Neural cell (in vitro differentiated cells): ENCODE results near the gene CRY2. TPM values are rescaled to one million over a fixed set of nuclear protein-coding genes. Genes with fewer than 3 reads are reported as not detected.

Source experiments
- H2AFZ ChIP-seq: fragments of 200-600, 300-800 bp; sonication (generic), shearing (Covaris generic); 2 replicates; pipeline ENCODE4 v1.6.0; 2014; ENCODE audit warnings: low read depth, mild to moderate bottlenecking, antibody characterized with exemption, low read length, moderate library complexity
- H3F3A ChIP-seq: fragments of 200-600 bp; shearing (Covaris generic); 2 replicates; pipeline ENCODE4 v1.6.1; 2016; ENCODE audit warnings: mild to moderate bottlenecking, moderate library complexity, mixed read lengths, antibody characterized with exemption, low read length; ENCODE audit not compliant: insufficient read depth, poor library complexity, severe bottlenecking
- H3K27ac ChIP-seq: fragments of 200-600, 300-800 bp; sonication (generic), shearing (Covaris generic); 2 replicates; pipeline ENCODE4 v1.5.1; 2014; ENCODE audit warnings: mild to moderate bottlenecking, low read length, moderate library complexity
- H3K27me3 ChIP-seq: fragments of 300-800, 200-600 bp; sonication (generic), shearing (Covaris generic); 2 replicates; pipeline ENCODE4 v1.6.0; 2014; ENCODE audit warnings: mild to moderate bottlenecking, low read depth, low read length, moderate library complexity; ENCODE audit not compliant: insufficient read depth
- H3K36me3 ChIP-seq: fragments of 300-800, 200-600 bp; sonication (generic), shearing (Covaris generic); 2 replicates; pipeline ENCODE4 v1.5.1; 2014; ENCODE audit warnings: mild to moderate bottlenecking, antibody characterized with exemption, low read length, moderate library complexity; ENCODE audit not compliant: insufficient read depth
- H3K4me2 ChIP-seq: fragments of 300-800, 200-600 bp; sonication (generic), shearing (Covaris generic); 2 replicates; pipeline ENCODE4 v1.6.0; 2014; ENCODE audit warnings: mild to moderate bottlenecking, low read length
- H3K4me3 ChIP-seq: fragments of 300-800, 200-600 bp; sonication (generic), shearing (Covaris generic); 2 replicates; pipeline ENCODE4 v1.5.1; 2014; ENCODE audit warnings: mild to moderate bottlenecking, low read length, moderate library complexity
- H3K79me2 ChIP-seq: fragments of 200-600 bp; shearing (Covaris generic); replicated peaks from 2 replicates; pipeline ENCODE4 v1.6.0; 2014; ENCODE audit warnings: mild to moderate bottlenecking, low read length, moderate library complexity; ENCODE audit not compliant: insufficient read depth
- H3K9ac ChIP-seq: fragments of 300-800, 200-600 bp; sonication (generic), shearing (Covaris generic); 2 replicates; pipeline ENCODE4 v1.6.1; 2016; ENCODE audit warnings: mild to moderate bottlenecking, low read length, mixed read lengths
- H3K9me2 ChIP-seq: fragments of 200-600 bp; shearing (Covaris generic); 2 replicates; pipeline ENCODE4 v1.6.1; 2016; ENCODE audit warnings: mild to moderate bottlenecking, low read length, mixed read lengths; ENCODE audit not compliant: insufficient read depth
- H3K9me3 ChIP-seq: fragments of 200-600, 300-800 bp; sonication (generic), shearing (Covaris generic); 2 replicates; pipeline ENCODE4 v1.6.1; 2016; ENCODE audit warnings: mild to moderate bottlenecking, mixed run types, low read length, moderate library complexity, mixed read lengths
- H4K20me1 ChIP-seq: fragments of 200-600 bp; shearing (Covaris generic); 2 replicates; pipeline ENCODE4 v1.6.1; 2016; ENCODE audit warnings: mild to moderate bottlenecking, mixed run types; ENCODE audit not compliant: insufficient read depth
- EP300 ChIP-seq: fragments of 450-650 bp; conservative IDR thresholded peaks from 2 replicates; pipeline ENCODE4 v1.6.1; 2014; ENCODE audit warnings: antibody characterized with exemption, mild to moderate bottlenecking, moderate library complexity; ENCODE audit not compliant: poor library complexity, severe bottlenecking
- EZH2 ChIP-seq: fragments of 200-600, 300-800 bp; shearing (Covaris generic), sonication (generic); IDR thresholded peaks from 2 replicates; pipeline ENCODE4 v1.6.1; 2014; ENCODE audit warnings: antibody characterized with exemption, low read length, borderline replicate concordance, mild to moderate bottlenecking; ENCODE audit not compliant: insufficient read depth, poor library complexity, severe bottlenecking
- MXI1 ChIP-seq: fragments of 450-650 bp; conservative IDR thresholded peaks from 2 replicates; pipeline ENCODE4 v1.6.1; 2014; ENCODE audit warnings: antibody characterized with exemption, mild to moderate bottlenecking; ENCODE audit not compliant: poor library complexity, severe bottlenecking
- POLR2AphosphoS5 ChIP-seq: IDR thresholded peaks from 2 replicates; pipeline ENCODE4 v1.6.1; 2012
- RAD21 ChIP-seq: fragments of 450-650 bp; conservative IDR thresholded peaks from 2 replicates; pipeline ENCODE4 v1.6.1; 2014; ENCODE audit warnings: antibody characterized with exemption, mild to moderate bottlenecking, moderate library complexity
- REST ChIP-seq: IDR thresholded peaks from 2 replicates; pipeline ENCODE4 v1.6.1; 2012; ENCODE audit warnings: borderline replicate concordance
- SMC3 ChIP-seq: fragments of 450-650 bp; conservative IDR thresholded peaks from 2 replicates; pipeline ENCODE4 v1.6.1; 2014; ENCODE audit warnings: antibody characterized with exemption, mild to moderate bottlenecking, moderate library complexity; ENCODE audit not compliant: poor library complexity
- TAF1 ChIP-seq: IDR thresholded peaks from 2 replicates; pipeline ENCODE4 v1.6.1; 2012; ENCODE audit warnings: low read depth
- polyA plus RNA-seq: library from polyadenylated mRNA; depleted of rRNA; stranded (reverse); fragments of >200 nt; gene quantifications from 2 replicates; pipeline ENCODE4 v1.2.3, GENCODE V29; 2014
- TF ChIP-seq, protein P1 (sequence below): fragments of 450-650 bp; IDR thresholded peaks from 2 replicates; pipeline ENCODE4 v1.5.1; 2014; ENCODE audit warnings: antibody characterized with exemption, mild to moderate bottlenecking, moderate library complexity; ENCODE audit not compliant: poor library complexity, severe bottlenecking

CRY2 gene
- polyA plus RNA-seq, 1 donor from 2014 or later = 27.8 TPM

DNA sequence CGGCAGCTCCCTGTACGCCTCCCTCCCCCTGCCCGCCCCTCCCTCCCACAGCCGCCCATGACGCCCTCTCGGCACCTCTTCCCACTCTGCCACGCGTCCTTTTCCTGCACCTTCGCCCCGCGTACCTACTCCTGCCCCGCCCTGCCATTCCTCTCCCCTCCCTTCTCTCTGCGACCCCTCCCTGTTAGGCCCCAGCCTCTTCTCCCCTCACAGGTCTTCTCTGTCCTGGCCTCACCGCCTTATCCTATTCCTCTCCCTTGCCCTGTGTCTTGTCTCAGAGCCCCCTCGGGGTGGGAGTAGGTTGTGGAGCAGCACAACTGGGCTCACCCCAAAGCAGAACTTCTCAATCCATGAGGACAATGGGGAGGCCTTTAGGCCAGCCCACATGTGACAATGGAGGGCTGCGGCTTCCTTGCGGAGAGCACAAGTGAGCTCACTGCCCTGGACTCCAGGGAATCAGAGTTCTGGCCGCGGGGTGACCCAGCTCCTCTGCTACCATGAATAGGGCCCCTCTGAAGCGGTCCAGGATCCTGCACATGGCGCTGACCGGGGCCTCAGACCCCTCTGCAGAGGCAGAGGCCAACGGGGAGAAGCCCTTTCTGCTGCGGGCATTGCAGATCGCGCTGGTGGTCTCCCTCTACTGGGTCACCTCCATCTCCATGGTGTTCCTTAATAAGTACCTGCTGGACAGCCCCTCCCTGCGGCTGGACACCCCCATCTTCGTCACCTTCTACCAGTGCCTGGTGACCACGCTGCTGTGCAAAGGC lies 41.8 kb upstream of the CRY2 start:
- Histone ChIP-seq H3K9me2 (no peaks in the 10 kb centered on the region), H3K4me3 (peak overlapping the region; percentile 73), H3K79me2 (peaks cover 14% of the 10 kb centered on the region), H3K4me2 (peak overlapping the region; percentile 99), H3F3A (no peaks in the 10 kb centered on the region), H3K36me3 (peaks cover under 1% of the 10 kb centered on the region), H2AFZ (peak overlapping the region; percentile 90), H3K9ac (peak overlapping the region; percentile 85), H3K9me3 (no peaks in the 10 kb centered on the region), H3K27me3 (peaks cover 24% of the 10 kb centered on the region), H4K20me1 (no peaks in the 10 kb centered on the region), H3K27ac (peak overlapping the region; percentile 58)
- peak; percentile 24 for TF ChIP-seq MXI1
- TF ChIP-seq TAF1 = no peak

GRCh38 chr11:45806072-45806933 lies 41.0 kb upstream of the CRY2 start:
- peak overlapping the region; percentile 85 for H3K9ac ChIP-seq
- no peak overlapping the region for H2AFZ ChIP-seq
- no peaks in the 10 kb centered on the region for H4K20me1 ChIP-seq
- no peaks in the 10 kb centered on the region for H3K9me3 ChIP-seq
- peaks cover 14% of the 10 kb centered on the region for H3K79me2 ChIP-seq
- peaks cover 7% of the 10 kb centered on the region for H3K36me3 ChIP-seq
- H3K4me2 ChIP-seq = peak overlapping the region; percentile 99
- H3K27ac ChIP-seq = no peak overlapping the region
- H3K9me2 ChIP-seq = no peaks in the 10 kb centered on the region
- no peak for TF ChIP-seq SMC3
- TF ChIP-seq, protein P1, sequence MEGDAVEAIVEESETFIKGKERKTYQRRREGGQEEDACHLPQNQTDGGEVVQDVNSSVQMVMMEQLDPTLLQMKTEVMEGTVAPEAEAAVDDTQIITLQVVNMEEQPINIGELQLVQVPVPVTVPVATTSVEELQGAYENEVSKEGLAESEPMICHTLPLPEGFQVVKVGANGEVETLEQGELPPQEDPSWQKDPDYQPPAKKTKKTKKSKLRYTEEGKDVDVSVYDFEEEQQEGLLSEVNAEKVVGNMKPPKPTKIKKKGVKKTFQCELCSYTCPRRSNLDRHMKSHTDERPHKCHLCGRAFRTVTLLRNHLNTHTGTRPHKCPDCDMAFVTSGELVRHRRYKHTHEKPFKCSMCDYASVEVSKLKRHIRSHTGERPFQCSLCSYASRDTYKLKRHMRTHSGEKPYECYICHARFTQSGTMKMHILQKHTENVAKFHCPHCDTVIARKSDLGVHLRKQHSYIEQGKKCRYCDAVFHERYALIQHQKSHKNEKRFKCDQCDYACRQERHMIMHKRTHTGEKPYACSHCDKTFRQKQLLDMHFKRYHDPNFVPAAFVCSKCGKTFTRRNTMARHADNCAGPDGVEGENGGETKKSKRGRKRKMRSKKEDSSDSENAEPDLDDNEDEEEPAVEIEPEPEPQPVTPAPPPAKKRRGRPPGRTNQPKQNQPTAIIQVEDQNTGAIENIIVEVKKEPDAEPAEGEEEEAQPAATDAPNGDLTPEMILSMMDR = no peak
- TF ChIP-seq RAD21 = no peak
- no peak for TF ChIP-seq EZH2
- TF ChIP-seq MXI1 = no peak
- TF ChIP-seq POLR2AphosphoS5 = no peak
- TF ChIP-seq EP300 = no peak
- TF ChIP-seq REST = no peak
- no peak for TF ChIP-seq TAF1
- H3K27me3 ChIP-seq = peaks cover 24% of the 10 kb centered on the region
- H3F3A ChIP-seq = no peaks in the 10 kb centered on the region
- peak overlapping the region; percentile 73 for H3K4me3 ChIP-seq
